SHP77 treated with DMSO at 0.1 percent for 48 hours (cell line): ENCODE results near the gene GINS2.

Source experiments
- DNase-seq: peaks from one replicate; lab custom pipeline; 2025; lab: John Stamatoyannopoulos, UW

GINS2 gene

GRCh38 chr16:85640254-85640558 is 48.5 kb downstream of the GINS2 start:
- no peak for DNase-seq

- DNase-seq: no peak
These were observed 49.1 kb downstream of the GINS2 start for GRCh38 chr16:85639529-85640253.

- DNase-seq: no peak
These were observed 49.9 kb downstream of the GINS2 start for GRCh38 chr16:85638695-85639409.

GRCh38 chr16:85637808-85638647 is 50.7 kb downstream of the GINS2 start:
- no peak for DNase-seq

GRCh38 chr16:85637061-85637807 is 51.5 kb downstream of the GINS2 start:
- no peak for DNase-seq

- no peak for DNase-seq
These were observed 52.4 kb downstream of the GINS2 start for GRCh38 chr16:85636234-85636812.

- no peak for DNase-seq
These were observed 53.1 kb downstream of the GINS2 start for GRCh38 chr16:85635545-85636140.

GRCh38 chr16:85634747-85635544 is 53.8 kb downstream of the GINS2 start:
- DNase-seq: no peak

GRCh38 chr16:85633888-85634287 is 54.9 kb downstream of the GINS2 start:
- DNase-seq: no peak

- DNase-seq: no peak
These were observed 55.4 kb downstream of the GINS2 start for GRCh38 chr16:85633438-85633743.

- no peak for DNase-seq
These were observed 55.9 kb downstream of the GINS2 start for GRCh38 chr16:85632709-85633437.

GRCh38 chr16:85631802-85632393 is 56.9 kb downstream of the GINS2 start:
- DNase-seq: no peak

- DNase-seq: no peak
These were observed 57.5 kb downstream of the GINS2 start for GRCh38 chr16:85631230-85631629.

GRCh38 chr16:85629853-85630252 is 58.9 kb downstream of the GINS2 start:
- no peak for DNase-seq

- DNase-seq: no peak
These were observed 59.4 kb downstream of the GINS2 start for GRCh38 chr16:85629326-85629725.

- no peak for DNase-seq
These were observed 60.1 kb downstream of the GINS2 start for GRCh38 chr16:85628645-85629044.

GRCh38 chr16:85628265-85628556 is 60.5 kb downstream of the GINS2 start:
- DNase-seq: no peak

GRCh38 chr16:85627526-85628264 is 61.1 kb downstream of the GINS2 start:
- DNase-seq: no peak

GRCh38 chr16:85627089-85627488 is 61.7 kb downstream of the GINS2 start:
- no peak for DNase-seq
